Measurements from ENCODE around the gene SYT13.

SYT13 gene

GRCh38 chr11:45275828-45276227 is 10.3 kb downstream of the SYT13 start:
- no peak for DNase-seq

DNA sequence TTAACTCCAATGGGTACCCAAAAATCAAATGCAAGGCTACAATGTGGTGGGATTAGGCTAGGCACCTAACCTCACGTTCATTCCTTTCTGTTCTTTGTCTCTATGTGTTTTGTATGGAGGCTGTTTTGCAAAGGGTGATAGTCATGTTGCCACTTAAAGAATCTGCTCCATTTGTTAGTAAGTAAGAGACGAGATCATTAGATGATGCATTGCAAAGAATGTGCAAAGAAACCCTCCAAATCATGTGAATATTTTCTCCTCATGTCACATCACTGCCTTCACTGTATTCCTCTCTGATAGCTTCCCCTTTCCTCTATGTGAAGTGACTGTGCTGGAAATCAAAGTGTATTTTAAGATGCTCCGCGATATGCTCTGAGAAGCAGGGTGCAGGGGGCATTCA is 11.9 kb downstream of the SYT13 start:
- no peak for DNase-seq

- no peak for DNase-seq
These were observed 12.6 kb downstream of the SYT13 start for GRCh38 chr11:45273509-45273908.

- no peak for DNase-seq
These were observed 13.4 kb downstream of the SYT13 start for GRCh38 chr11:45272701-45273100.

- no peak for DNase-seq
These were observed 15.0 kb downstream of the SYT13 start for GRCh38 chr11:45270946-45271716.

DNA sequence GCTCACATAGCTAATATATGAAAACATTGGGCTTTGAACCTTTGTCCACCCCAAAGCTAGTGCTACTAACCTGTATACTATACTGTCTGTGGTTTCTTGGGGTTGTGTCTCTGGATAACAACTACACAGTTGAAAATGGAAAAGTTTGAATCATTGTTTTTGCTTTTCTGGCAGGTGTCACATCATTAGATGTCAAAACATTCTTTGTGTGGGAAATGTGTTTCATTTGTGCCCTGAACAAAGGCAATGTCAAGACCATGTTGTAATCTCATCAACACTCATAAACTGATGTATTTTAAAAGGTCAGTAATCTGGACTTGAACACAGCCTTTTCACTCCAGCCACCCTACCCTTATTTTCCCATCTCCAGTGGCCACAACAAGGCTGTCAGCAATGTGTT is 16.5 kb downstream of the SYT13 start:
- DNase-seq = no peak

GRCh38 chr11:45267652-45268299 is 18.4 kb downstream of the SYT13 start:
- no peak for DNase-seq

DNA sequence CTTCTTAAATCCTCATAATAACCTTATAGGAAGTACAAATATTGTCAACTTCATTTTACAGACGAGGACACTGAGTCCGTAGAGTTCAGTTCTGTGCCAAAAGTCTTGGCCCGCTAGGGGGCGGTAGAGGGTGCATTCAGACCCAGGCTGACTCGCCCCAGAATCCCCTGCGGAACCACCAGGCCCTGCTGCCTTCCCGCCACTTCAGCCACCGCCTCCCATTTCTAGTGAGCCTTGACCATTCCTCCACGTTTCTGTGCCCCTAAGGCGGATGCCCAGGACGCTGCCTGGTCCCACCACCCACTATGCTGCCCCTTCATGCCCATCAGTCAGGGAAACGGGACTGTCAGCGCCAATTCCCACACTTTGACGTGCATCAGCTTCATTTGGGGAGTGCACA is 19.1 kb downstream of the SYT13 start:
- DNase-seq = no peak

DNA sequence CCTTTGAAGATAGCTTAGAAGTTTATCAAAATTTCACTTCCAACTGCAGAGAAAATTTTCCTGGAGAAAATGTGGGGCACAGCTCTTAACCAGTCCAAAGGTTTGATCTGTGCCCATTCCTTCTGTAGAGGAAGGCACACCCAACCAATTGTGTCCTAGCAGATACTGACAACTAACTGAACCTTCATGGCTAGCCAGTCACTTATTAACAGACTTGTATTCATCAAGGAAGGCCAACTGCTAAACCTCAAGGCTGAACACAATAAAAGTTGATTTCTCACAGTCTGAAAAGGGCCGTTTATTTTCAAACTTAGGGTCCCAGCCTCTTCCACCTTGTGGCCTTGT is 19.5 kb downstream of the SYT13 start:
- no peak for DNase-seq

DNA sequence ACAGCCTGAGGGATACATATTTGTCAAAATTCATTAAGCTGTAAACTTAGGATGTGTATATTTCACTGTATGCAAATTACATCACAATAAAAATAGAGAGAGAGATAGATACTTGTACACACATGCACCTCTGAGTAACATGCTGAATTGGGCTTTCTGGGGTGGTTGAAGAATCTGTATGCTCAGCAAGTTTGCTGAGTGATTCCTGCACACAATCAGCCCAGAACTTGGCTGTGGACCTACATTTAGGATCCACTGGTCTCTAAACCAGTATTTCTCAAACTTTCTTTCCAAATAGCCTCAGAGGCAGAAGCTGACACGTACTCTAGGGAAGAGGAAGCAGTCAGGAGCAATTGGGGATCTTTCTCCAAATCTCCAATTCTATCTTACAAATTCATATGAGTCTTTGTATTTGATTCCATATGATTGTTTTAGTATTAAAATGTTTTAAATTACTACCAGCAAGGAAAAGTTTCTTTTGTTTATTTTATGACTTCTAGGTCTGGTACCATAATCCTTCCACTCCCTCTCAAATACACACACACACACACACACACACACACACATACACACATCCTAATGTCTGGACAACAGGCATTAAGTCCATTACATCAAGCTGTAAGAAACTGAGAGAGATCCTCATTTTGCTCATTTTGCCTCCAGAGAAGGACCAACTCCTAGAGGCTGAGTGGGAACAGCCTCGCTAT is 20.0 kb downstream of the SYT13 start:
- no peak for DNase-seq

DNA sequence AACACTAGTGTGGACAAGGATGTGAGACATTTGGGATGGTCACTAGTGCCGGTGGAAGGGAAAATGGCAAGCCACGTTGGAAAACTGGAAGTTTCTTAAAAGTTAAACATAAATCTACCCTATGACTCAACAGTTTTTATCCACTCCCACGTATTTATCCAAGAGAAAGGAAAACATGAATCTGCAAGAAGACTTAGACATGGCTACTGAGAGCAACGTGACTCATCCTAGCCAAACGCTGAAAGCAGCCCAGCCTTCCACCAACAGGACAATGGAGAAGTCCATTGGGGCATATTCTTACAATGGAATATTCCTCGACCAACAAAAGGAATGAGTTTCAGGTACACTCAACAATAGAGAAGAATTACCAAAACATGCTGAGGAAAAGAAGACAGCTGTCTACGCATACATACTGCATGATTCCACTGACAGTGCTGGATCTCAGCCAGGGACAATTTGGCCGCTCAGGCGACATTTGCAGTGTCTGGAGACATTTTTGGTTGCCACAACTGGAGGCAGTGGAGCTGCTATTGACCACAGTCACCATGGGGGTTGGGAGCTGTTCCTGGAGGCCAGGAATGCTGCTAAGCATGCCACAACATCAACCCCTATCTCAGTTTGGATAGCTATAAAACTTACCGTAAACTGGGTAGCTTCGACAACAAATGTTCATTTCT is 21.2 kb downstream of the SYT13 start:
- DNase-seq = no peak

- DNase-seq = no peak
These were observed 22.4 kb downstream of the SYT13 start for GRCh38 chr11:45263773-45264172.

- no peak for DNase-seq
These were observed 23.2 kb downstream of the SYT13 start for GRCh38 chr11:45262900-45263299.

DNA sequence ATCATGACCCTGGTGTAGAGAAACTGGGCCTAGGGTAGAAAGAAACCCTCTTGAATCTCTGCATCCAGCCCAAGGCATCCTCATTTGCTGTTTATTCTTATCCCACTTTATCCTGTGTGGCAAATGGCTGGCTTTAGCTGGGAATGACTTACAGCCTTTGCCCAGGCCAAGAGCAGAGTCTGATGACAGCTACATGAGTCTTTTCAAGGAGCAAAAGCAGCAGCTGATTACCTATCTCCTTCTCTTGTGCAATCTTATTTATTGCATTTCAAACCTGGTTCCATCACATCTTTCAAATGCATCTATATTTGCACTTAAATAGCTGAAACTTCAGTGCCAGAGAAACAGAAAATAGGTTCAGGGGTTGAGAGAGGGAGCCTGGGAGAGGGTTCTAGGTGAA is 26.1 kb downstream of the SYT13 start:
- no peak for DNase-seq

DNA sequence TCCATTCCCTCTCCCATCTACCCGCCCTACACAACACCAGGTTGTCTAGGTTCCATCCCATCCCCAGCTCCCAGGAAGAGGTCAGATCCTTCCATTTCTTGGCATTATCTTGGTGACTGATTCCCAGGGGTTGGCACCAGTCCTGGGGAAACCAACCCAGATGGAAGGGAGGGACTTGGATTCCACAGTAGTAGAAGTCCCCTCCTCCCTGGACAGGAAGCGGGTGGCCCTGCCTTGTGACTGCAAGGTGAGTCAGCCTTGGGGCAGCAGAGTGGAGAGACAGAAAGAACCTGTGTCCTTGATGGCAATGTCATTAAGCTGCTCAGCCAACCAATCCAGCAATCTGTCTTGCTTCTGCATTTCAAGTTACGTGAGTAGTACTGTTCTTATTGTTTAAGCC is 26.5 kb downstream of the SYT13 start:
- DNase-seq = no peak

GRCh38 chr11:45258982-45259530 is 27.1 kb downstream of the SYT13 start:
- no peak for DNase-seq

GRCh38 chr11:45254070-45254469 is 32.1 kb downstream of the SYT13 start:
- no peak for DNase-seq

DNA sequence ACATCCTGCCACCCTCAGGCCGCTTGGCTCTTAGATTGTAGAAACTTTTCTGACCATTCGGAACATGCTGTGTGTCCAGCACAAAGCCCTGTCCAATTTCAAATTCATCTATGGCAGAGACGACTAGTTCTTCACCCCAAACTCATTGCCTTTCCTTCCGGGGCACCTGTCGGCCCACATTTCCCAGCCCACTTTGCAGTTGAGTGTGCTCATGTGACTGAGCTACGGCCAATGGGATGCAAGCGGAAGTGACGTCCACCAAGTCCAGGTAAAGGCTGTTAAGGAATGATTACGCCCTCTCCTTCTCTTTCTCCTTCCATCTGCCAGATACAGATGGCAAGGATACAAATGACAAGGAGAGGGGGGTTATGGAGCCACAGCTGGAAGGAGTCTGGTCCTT is 32.5 kb downstream of the SYT13 start:
- DNase-seq = no peak

DNA sequence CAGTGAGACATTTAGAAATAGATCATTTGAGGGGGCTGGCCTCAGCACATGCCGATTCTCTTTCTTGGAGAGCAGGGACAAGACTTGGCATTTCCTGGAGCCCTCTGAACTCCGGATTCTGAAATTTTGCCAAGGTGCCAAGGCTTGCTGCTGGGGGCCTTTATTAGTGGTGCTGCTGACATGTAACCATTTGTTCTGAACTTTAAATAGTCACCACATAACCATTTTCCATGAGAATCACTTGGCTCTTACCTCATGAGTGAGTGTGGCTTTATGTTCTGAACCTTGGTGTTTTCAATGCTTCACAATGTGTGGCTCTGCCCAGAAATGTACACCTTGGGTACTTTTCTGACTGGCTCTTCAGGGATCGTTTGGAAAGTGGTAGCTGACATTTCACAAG is 33.3 kb downstream of the SYT13 start:
- no peak for DNase-seq

DNA sequence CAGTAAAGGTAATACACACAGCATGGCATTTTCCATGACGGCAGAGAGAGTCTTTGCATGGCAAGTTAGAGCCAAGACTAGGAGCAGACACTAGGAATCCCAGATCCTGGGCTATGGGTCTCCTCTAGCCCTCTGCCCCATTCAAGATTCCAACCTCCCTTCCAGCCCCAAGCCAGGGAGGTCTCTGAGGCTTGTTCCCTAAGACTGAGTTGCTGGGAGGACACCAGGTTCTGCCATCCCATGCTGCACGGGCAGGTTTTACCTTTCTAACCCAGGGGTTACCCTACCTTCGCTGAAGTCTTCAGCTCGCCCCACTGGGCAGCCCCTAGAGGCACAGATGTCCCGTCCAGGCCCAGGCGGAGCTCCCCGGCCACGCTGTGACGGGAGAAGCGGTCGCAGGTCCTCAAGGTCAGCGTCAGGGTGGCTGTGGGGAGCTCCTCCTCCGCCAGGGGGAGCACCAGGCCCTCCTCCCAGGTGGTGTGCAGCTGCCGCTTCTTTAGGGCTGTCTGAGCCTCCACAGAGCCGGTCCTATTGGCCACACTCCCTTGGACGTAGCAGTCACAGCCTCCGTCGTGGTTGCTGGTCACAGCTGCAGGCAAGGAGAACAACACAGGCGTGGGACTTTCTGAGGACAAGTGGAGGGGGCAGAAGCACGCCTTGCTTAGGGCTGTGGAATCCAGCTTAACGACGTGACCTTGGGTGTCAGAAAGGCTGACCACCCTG is 33.8 kb downstream of the SYT13 start:
- peak in 1 of 56 donors; percentile 15 for DNase-seq
